ENCODE measurements around the gene TENT4A.
"Not testable (repeated sequence)": the region's sequence is repeated elsewhere in the genome, so short reads cannot be mapped to it uniquely, and the experiment has no call there.

TENT4A gene

DNA sequence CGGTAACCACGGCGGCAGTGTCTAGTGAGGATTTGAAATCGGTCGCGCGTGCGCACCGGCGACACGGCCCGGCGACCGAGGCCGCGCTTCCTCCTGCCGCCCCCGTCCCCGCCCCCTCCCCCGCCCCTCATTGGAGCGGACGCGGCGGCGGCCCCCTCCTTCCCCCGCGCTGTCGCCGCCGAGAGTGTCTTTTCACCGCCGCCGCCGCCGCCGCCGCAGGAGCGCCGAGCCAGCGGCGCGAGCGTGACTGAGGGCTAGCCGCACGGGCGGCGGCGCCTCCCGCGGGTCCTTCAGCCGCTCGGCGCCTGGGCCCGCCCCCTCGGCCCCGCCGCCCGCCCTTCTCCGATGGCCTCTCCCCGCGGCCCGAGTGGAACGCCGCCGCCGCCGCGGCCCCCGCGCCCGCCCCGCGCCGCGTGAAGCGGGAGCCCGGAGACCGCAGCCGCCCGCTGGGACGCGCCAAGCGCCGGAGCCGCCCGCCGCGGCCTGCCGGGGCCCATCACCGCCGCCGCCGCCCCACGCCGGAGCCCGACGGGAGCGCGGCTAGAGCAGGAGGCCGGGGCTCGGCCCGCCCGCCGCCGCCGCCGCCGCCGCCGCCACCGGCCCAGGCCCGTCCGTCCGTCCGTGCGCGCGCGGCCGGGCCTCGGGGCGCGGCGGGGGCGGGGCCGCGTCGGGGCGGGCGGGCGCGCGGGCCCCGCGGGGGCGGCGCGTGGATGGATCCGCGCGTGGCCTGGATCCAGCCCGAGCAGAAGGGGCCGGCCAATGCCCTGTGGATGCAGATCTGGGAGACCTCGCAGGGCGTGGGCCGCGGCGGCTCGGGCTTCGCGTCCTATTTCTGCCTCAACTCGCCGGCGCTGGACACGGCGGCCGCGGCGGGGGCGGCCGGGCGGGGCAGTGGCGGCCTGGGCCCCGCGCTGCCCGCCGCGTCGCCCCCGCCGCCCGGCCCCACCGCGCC is at the start of gene TENT4A:
Gene TENT4A (plus strand): TSS at position 159 of the 952 bp plus-strand sequence. CDS start 552 bp downstream, at position 711.
- no peak for DNase-seq

DNA sequence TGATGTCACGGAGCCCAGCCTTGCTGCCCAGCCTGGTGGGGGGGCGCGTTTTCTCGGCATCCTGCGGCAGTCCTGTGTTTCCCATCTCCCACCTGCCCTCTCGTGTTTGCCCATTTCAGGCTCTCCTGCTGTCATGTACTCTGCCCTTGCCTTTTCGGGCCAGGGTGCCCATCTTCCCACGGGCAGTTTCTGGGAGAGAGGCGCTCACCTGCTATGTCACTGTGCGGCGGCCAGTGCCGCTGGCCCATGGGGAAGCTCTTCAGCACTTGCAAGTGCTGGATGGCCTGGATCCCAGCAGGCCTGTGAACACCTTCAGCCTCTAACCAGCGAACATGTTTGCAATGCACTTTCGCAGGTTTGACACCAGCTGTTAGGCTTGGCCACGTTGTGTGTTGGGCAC is 46.5 kb upstream of the TENT4A start:
- DNase-seq, result no peak

- no peak for DNase-seq
Observed at GRCh38 chr5:6667648-6668047, 45.6 kb upstream of the TENT4A start.

DNA sequence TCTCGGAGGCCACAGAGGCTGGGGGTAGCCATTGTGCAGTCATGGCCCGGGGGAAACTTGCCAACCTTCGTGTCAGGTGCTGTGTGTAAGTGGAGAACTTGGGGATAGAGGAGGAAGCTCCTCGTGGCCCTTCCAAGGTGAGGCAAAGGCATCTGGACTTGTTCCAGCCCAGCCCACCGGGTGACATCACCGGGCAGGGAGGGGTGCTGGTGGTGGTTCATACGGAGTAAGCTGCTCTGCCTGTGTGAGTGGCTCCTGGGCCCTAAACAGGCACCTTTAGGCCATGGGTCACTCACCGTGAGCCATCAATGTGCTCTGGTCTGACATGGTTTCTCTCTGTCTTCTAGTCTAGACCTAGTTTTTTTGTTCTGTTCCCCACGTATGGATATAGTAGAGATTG is 44.5 kb upstream of the TENT4A start:
- DNase-seq, result not testable (repeated sequence)

DNA sequence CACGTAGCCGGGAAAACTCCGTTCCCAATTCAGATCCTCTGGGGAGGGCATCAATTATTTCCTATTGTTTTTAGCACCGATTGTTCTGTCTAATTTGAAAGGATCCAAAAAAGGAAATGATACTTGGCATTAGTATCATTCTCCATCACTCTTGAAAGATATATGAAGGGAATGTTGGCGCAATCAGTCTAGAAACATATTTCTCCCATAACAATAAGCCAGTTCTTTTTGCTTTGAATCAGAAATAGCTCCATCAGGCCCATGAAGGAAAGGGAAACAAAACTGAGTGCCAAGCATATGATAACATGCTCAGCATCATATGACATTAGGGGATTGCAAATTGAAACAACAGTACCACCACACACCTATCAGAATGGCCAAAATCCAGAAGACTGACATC is 40.2 kb upstream of the TENT4A start:
- no peak for DNase-seq

DNA sequence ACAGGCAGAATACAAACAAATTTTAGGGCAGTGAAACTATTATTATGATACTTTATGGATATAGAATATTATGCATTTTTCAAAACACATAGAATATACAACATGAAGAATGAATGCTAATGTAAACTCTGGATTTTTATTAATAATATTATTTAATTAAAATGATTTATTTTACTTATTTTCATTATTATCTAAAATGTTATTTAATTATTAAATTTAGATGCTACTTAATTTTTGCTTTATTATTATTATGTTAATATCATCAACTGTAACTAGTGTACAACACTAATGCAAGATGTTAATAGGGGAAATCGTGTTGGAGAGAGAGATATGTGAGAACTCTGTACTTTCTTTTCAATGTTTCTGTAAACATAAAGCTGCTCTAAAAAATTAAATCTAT is 39.3 kb upstream of the TENT4A start:
- DNase-seq, result no peak

- no peak for DNase-seq
Observed at GRCh38 chr5:6674421-6674820, 38.8 kb upstream of the TENT4A start.

DNA sequence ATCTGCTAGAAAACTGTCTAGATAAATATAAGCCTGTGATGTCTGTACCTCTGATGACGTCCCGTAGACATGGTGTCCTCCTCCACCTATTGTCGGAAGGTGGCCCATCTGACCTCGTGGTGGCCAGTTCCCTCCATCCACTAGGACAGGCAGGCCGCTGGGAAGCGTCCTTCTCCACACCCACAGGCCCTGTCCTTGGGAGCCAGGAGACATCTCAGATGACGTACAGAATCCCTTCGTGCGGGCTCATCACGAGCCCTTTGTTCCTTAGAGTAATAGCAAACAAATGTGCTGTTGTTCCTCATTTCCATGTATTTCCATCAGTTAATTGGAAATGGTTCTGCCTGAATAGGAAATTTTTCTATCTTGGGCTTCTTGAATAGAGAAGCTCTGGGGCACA is 38.3 kb upstream of the TENT4A start:
- no peak for DNase-seq

- no peak for DNase-seq
Observed at GRCh38 chr5:6675784-6676491, 37.3 kb upstream of the TENT4A start.

DNA sequence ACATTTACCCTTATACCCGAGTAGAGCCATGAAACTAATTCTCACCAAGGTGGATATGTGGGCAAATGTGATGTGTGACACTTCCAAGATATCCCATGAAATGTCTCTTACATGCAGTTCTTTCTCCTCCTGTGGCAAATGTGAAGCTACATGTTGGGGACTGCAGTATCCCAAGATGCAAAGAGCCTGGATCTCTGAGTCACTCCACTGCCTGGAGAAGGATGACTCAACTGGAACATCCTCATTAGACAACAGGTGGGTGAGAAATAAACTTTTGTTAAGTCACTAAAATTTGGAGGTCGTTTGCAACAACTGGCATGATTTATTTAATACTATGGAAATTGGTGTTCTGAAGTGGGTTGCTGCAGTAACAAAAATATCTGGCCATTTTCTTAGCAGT is 36.5 kb upstream of the TENT4A start:
- DNase-seq, result no peak

DNA sequence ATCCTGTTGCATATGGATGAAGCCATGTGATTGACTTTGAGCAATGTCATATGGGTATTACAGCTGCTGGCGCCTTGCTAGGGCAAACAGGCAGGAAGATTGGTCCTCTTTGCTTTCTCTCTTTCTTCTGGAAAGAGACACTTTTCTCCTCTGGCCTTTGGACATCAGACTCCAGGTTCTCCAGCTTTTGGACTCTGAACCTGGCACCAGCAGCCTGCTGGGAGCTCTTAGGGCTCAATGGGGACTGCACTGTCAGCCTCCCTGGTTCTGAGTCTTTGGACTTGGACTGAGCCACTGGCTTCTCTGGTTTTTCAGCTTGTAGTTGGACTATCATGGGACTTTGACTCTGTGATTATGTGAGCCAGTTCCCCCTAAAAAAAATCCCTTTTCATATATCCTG is 34.8 kb upstream of the TENT4A start:
- DNase-seq, result no peak

GRCh38 chr5:6680922-6681321 is 32.3 kb upstream of the TENT4A start:
- DNase-seq, result no peak

DNA sequence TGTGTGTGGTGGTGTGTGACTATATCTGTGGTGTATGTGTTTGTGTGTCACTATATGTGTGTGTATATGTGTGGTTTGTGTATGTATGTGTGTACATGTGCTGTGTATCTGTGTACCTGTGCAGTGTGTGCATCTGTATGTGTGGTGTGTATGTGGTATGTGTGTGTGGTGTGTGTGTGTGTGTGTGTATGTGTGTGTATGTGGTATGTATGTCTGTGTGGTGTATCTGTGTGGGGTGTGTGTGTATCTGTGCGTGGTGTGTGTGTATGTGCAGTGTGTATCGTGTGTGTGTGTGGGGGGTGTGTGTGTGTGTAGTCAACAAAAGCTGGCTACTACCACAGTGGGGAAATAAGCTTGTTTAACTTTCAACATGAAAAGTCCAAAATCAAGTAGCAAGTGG is 31.6 kb upstream of the TENT4A start:
- no peak for DNase-seq

DNA sequence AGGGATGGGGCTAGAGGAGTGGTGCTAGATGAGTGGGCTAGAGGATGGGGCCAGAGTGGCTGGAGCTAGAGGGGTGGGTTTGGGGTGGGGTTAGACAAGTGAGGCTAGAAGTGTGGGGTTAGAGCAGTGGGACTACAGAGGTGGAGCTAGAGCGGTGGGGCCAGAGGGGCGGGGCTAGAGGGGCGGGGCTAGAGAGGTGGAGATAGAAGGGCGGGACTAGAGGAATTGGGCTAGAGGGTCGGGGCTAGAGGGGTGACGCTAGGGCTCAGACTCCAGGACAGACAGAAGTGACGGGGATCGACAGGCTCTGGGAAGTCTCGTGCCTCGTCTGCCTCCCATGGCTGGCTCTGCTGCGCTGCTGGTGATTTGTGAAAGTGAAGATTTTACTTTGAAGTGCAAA is 31.0 kb upstream of the TENT4A start:
- no peak for DNase-seq

- no peak for DNase-seq
Observed at GRCh38 chr5:6683241-6683640, 30.0 kb upstream of the TENT4A start.

GRCh38 chr5:6684075-6684474 is 29.2 kb upstream of the TENT4A start:
- no peak for DNase-seq

- DNase-seq, result no peak
Observed at GRCh38 chr5:6686501-6686900, 26.7 kb upstream of the TENT4A start.

DNA sequence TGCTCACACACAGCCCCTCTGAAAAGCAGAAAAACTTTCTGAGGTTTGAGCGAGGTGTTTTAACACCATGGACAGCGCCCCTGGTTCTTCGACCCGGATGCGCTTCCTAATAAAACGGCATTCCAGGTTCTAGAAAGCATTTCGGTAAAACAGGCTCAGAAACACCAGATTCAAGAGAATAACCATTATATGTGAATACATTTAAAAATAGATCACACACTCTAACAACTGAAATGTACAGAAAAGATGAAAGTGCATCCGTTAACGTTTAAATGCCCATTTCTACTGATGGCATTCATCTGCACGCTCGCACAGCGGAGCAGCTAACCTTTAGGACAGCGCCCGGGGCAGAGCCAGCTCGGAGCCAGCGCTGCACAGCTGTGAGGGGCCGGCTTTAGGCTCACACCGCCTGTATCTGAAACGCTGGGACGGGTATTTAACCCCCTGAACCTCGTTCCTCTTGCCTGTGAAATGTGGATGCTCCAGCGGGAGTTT is 26.3 kb upstream of the TENT4A start:
- DNase-seq, result no peak

GRCh38 chr5:6687505-6687904 is 25.7 kb upstream of the TENT4A start:
- DNase-seq, result no peak

DNA sequence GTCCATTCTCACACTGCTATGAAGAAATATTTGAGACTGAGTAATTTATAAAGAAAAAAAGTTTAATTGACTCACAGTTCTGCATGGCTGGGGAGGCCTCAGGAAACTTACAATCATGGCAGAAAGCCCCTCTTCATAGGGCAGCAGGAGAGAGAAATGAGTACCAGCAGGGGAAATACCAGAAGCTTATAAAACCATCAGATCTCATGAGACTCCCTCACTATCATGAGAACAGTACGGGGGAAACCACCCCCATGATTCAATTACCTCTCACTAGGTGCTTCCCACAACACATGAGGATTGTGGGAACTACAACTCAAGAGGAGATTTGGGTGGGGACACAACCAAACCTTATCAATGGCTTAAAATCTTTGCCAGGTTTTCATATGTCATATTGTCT is 20.3 kb upstream of the TENT4A start:
- no peak for DNase-seq

- no peak for DNase-seq
Observed at GRCh38 chr5:6698696-6699095, 14.5 kb upstream of the TENT4A start.

- DNase-seq, result no peak
Observed at GRCh38 chr5:6699357-6699756, 13.9 kb upstream of the TENT4A start.

- DNase-seq, result no peak
Observed at GRCh38 chr5:6700074-6700684, 13.1 kb upstream of the TENT4A start.

Data from NCI-H524 treated with DMSO at 0.1 percent for 48 hours (cell line).